WTC11 (cell line): ENCODE measurements around the gene FAM78B. TPM values are rescaled to one million over a fixed set of nuclear protein-coding genes. Genes with fewer than 3 reads are reported as not detected.

Experiments used
- ATAC-seq: fragments of 200-7000 bp; cut with Tn5 transposase; 2 replicates; pipeline ENCODE4 v1.10.0; 2021; ENCODE audit warnings: mild to moderate bottlenecking, moderate library complexity
- CTCF ChIA-PET: fragments of 300-600 bp; sonication (Branson Sonifier 250); formaldehyde crosslinking; loops from one replicate; lab custom pipeline; 2021; ENCODE audit warnings: antibody characterized with exemption; lab: Charles Lee
- POLR2A ChIA-PET: fragments of 350-600 bp; sonication (Branson Sonifier 250); formaldehyde crosslinking; loops from one replicate; lab custom pipeline; 2021; ENCODE audit warnings: antibody characterized with exemption; lab: Charles Lee
- DNase-seq: peaks from one replicate; pipeline ENCODE4 v3.0.0; 2021; ENCODE audit warnings: low spot score
- H3K27ac Mint-ChIP-seq: 2 replicates; pipeline ENCODE4 v1.8.0; 2021; ENCODE audit warnings: mixed read lengths
- H3K27me3 Mint-ChIP-seq: 2 replicates; pipeline ENCODE4 v1.8.0; 2021; ENCODE audit warnings: low read depth, mild to moderate bottlenecking, moderate library complexity, mixed read lengths
- H3K36me3 Mint-ChIP-seq: 2 replicates; pipeline ENCODE4 v1.8.0; 2021; ENCODE audit warnings: mixed read lengths
- H3K4me1 Mint-ChIP-seq: 2 replicates; pipeline ENCODE4 v1.8.0; 2022; ENCODE audit warnings: mixed read lengths
- H3K4me3 Mint-ChIP-seq: 2 replicates; pipeline ENCODE4 v1.8.0; 2021; ENCODE audit warnings: mild to moderate bottlenecking, moderate library complexity, mixed read lengths
- H3K9me3 Mint-ChIP-seq: 2 replicates; pipeline ENCODE4 v1.8.0; 2021; ENCODE audit warnings: mixed read lengths
- AFF4 ChIP-seq: sonication (generic); formaldehyde crosslinking; IDR thresholded peaks from 2 replicates; pipeline ENCODE4 v1.8.1; 2023; ENCODE audit warnings: mild to moderate bottlenecking, missing genetic modification reagents, borderline replicate concordance
- ATF1 ChIP-seq: sonication (generic); formaldehyde crosslinking; IDR thresholded peaks from 2 replicates; pipeline ENCODE4 v1.8.1; 2023; ENCODE audit warnings: mild to moderate bottlenecking, moderate library complexity, missing genetic modification reagents
- ATF3 ChIP-seq: sonication (generic); formaldehyde crosslinking; conservative IDR thresholded peaks from 2 replicates; pipeline ENCODE4 v1.8.1; 2022; ENCODE audit warnings: mild to moderate bottlenecking, missing genetic modification reagents
- CREM ChIP-seq: sonication (generic); formaldehyde crosslinking; IDR thresholded peaks from 2 replicates; pipeline ENCODE4 v1.8.1; 2022; ENCODE audit warnings: mild to moderate bottlenecking, missing genetic modification reagents, moderate library complexity
- E2F5 ChIP-seq: sonication (generic); formaldehyde crosslinking; IDR thresholded peaks from 2 replicates; pipeline ENCODE4 v1.8.1; 2022; ENCODE audit warnings: mild to moderate bottlenecking, moderate library complexity, missing genetic modification reagents
- ELF4 ChIP-seq: sonication (generic); formaldehyde crosslinking; IDR thresholded peaks from 2 replicates; pipeline ENCODE4 v1.8.1; 2022; ENCODE audit warnings: low read depth, mild to moderate bottlenecking, moderate library complexity, missing genetic modification reagents
- FOXP4 ChIP-seq: sonication (generic); formaldehyde crosslinking; IDR thresholded peaks from 2 replicates; pipeline ENCODE4 v1.8.0; 2022; ENCODE audit warnings: mild to moderate bottlenecking, missing genetic modification reagents
- KAT7 ChIP-seq: sonication (generic); formaldehyde crosslinking; IDR thresholded peaks from 2 replicates; pipeline ENCODE4 v1.8.1; 2023; ENCODE audit warnings: missing genetic modification reagents, mild to moderate bottlenecking, borderline replicate concordance
- NFE2L1 ChIP-seq: sonication (generic); formaldehyde crosslinking; IDR thresholded peaks from 2 replicates; pipeline ENCODE4 v1.8.1; 2023; ENCODE audit warnings: missing genetic modification reagents
- NFYB ChIP-seq: sonication (generic); formaldehyde crosslinking; conservative IDR thresholded peaks from 2 replicates; pipeline ENCODE4 v1.8.0; 2022; ENCODE audit warnings: low read depth, missing genetic modification reagents
- NR1H2 ChIP-seq: sonication (generic); formaldehyde crosslinking; IDR thresholded peaks from 2 replicates; pipeline ENCODE4 v1.9.0; 2021; ENCODE audit warnings: mild to moderate bottlenecking, moderate library complexity, missing genetic modification reagents
- PRDM15 ChIP-seq: sonication (generic); formaldehyde crosslinking; IDR thresholded peaks from 2 replicates; pipeline ENCODE4 v1.8.0; 2022; ENCODE audit warnings: missing genetic modification reagents
- PREB ChIP-seq: sonication (generic); formaldehyde crosslinking; IDR thresholded peaks from 2 replicates; pipeline ENCODE4 v1.8.1; 2022; ENCODE audit warnings: mild to moderate bottlenecking, missing genetic modification reagents, moderate library complexity, borderline replicate concordance
- PRRX2 ChIP-seq: fragments of 250-450 bp; sonication (Bioruptor Pico); IDR thresholded peaks from 2 replicates; pipeline ENCODE4 v1.8.0; 2021; ENCODE audit warnings: mild to moderate bottlenecking
- SP1 ChIP-seq: sonication (generic); formaldehyde crosslinking; conservative IDR thresholded peaks from 2 replicates; pipeline ENCODE4 v1.8.1; 2022; ENCODE audit warnings: missing genetic modification reagents
- USF1 ChIP-seq: sonication (generic); formaldehyde crosslinking; IDR thresholded peaks from 2 replicates; pipeline ENCODE4 v1.8.0; 2022; ENCODE audit warnings: mild to moderate bottlenecking, missing genetic modification reagents
- ZBTB21 ChIP-seq: sonication (generic); formaldehyde crosslinking; IDR thresholded peaks from 2 replicates; pipeline ENCODE4 v1.8.1; 2023; ENCODE audit warnings: mild to moderate bottlenecking, missing genetic modification reagents, borderline replicate concordance
- ZNF121 ChIP-seq: sonication (generic); formaldehyde crosslinking; IDR thresholded peaks from 2 replicates; pipeline ENCODE4 v1.8.0; 2023; ENCODE audit warnings: missing genetic modification reagents
- ZNF671 ChIP-seq: fragments of 250-450 bp; sonication (Bioruptor Pico); IDR thresholded peaks from 2 replicates; pipeline ENCODE4 v1.8.0; 2021; ENCODE audit warnings: mild to moderate bottlenecking
- total RNA-seq: library from RNA; stranded (reverse); gene quantifications from 3 replicates; pipeline ENCODE4 v1.2.3, GENCODE V29; 2021

The FAM78B gene
- total RNA-seq, 1 experiment from 2014 or later: 2.6 TPM

GRCh38 chr1:166087734-166088571 lies 78.8 kb downstream of the FAM78B start:
- ChIA-PET CTCF (no interaction called here), POLR2A (no interaction called here)
- no peak for DNase-seq
- Mint-ChIP-seq H3K36me3 (peaks cover 6% of the 10 kb centered on the region), H3K4me3 (no peak overlapping the region), H3K27me3 (no peaks in the 10 kb centered on the region), H3K9me3 (peaks cover 18% of the 10 kb centered on the region), H3K4me1 (peaks cover 27% of the 10 kb centered on the region), H3K27ac (no peak overlapping the region)
- TF ChIP-seq ELF4 (CRISPR knock-in tag) (no peak), NR1H2 (no peak), E2F5 (CRISPR knock-in tag) (no peak), NFE2L1 (CRISPR knock-in tag) (no peak), ATF3 (CRISPR knock-in tag) (no peak), ZNF121 (CRISPR knock-in tag) (no peak), FOXP4 (CRISPR knock-in tag) (no peak), KAT7 (no peak), USF1 (CRISPR knock-in tag) (no peak)
- ATAC-seq: no peak

- Mint-ChIP-seq H3K4me3 (no peak overlapping the region), H3K36me3 (peaks cover 2% of the 10 kb centered on the region), H3K27me3 (no peaks in the 10 kb centered on the region), H3K27ac (no peak overlapping the region), H3K4me1 (peaks cover 27% of the 10 kb centered on the region), H3K9me3 (peaks cover 13% of the 10 kb centered on the region)
- POLR2A ChIA-PET: no interaction called here
- ATAC-seq (no peak), DNase-seq (no peak)
- CTCF ChIA-PET: interaction anchor here (0.5 kb wide), 1 partner anchor 49 kb away, joined by 3 read pairs; no protein-coding TSS in a partner anchor
- TF ChIP-seq E2F5 (CRISPR knock-in tag) (no peak), ATF1 (CRISPR knock-in tag) (no peak), ZNF671 (CRISPR knock-in tag) (no peak), PRDM15 (CRISPR knock-in tag) (no peak), ZBTB21 (no peak), CREM (CRISPR knock-in tag) (no peak), PRRX2 (CRISPR knock-in tag) (no peak), SP1 (no peak), PREB (CRISPR knock-in tag) (no peak), NFYB (CRISPR knock-in tag) (no peak), AFF4 (CRISPR knock-in tag) (no peak)
Measured at GRCh38 chr1:166086113-166086883, 80.5 kb downstream of the FAM78B start.
